ENCODE data around the gene CALHM3. TPM values are rescaled to one million over a fixed set of nuclear protein-coding genes. Genes with fewer than 3 reads are reported as not detected.
"Not testable (repeated sequence)": the region's sequence is repeated elsewhere in the genome, so short reads cannot be mapped to it uniquely, and the experiment has no call there.

Gene CALHM3, protein sequence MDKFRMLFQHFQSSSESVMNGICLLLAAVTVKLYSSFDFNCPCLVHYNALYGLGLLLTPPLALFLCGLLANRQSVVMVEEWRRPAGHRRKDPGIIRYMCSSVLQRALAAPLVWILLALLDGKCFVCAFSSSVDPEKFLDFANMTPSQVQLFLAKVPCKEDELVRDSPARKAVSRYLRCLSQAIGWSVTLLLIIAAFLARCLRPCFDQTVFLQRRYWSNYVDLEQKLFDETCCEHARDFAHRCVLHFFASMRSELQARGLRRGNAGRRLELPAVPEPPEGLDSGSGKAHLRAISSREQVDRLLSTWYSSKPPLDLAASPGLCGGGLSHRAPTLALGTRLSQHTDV
- not detected for polyA plus RNA-seq (2012; ENCODE audit: insufficient read depth, insufficient read length, low read depth)

DNA sequence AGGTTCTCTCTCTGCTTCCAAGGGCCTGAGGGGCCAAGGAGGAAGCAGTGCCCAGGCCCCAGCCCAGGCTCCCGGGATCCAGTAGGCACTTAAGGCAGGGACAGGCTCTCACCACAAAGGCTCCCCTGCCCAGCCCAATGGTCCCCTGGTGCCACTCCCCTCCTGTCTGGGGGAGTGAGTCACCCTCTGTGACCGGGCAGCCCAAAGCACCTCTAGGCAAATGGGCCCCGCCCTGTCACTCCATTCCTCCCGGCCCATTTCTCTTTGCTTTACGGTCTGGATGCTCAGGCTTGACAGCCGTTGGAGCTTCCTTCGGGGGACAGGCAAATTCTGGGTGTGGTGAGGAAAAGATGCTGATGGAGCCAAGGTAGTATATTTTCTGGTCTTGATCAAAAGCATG is at the start of gene CALHM3:
Gene CALHM3 (minus strand): TSS at position 106 of the 400 bp plus-strand sequence. CDS start 208 bp downstream, outside the sequence.
- no peak for DNase-seq
- Histone ChIP-seq H3K9me3 (no peaks in the 10 kb centered on the region), H3K4me3 (ENCODE audit: low read depth, low read length) (no peak within 1 kb of the TSS), H3K36me3 (no peaks in the 10 kb centered on the region), H3K27me3 (no peaks in the 10 kb centered on the region), H3K4me1 (no peaks in the 10 kb centered on the region)
- TF ChIP-seq, protein P1, sequence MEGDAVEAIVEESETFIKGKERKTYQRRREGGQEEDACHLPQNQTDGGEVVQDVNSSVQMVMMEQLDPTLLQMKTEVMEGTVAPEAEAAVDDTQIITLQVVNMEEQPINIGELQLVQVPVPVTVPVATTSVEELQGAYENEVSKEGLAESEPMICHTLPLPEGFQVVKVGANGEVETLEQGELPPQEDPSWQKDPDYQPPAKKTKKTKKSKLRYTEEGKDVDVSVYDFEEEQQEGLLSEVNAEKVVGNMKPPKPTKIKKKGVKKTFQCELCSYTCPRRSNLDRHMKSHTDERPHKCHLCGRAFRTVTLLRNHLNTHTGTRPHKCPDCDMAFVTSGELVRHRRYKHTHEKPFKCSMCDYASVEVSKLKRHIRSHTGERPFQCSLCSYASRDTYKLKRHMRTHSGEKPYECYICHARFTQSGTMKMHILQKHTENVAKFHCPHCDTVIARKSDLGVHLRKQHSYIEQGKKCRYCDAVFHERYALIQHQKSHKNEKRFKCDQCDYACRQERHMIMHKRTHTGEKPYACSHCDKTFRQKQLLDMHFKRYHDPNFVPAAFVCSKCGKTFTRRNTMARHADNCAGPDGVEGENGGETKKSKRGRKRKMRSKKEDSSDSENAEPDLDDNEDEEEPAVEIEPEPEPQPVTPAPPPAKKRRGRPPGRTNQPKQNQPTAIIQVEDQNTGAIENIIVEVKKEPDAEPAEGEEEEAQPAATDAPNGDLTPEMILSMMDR (IDR thresholded peaks at IDR 0.05; ENCODE audit: low read depth, low read length), result no peak

DNA sequence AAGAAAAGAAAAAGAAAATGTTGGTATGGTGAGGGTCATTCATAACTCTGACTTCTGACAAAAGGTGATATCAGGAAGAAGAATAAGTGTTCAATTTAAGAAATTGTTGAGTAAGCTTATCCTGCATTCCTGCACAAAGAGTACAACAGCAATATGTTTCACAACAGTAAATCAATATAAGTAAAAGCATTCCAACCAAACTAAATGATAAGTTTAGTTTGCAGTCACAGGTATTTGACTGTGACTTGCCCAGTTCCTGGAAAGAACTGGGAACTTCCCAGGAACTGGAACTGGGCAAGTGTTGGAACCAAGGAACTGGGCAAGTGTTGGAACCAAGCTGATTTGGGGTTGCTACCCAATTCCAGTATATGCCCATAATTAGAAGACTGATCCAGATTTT is 49.5 kb upstream of the CALHM3 start:
- DNase-seq, result no peak
- no peaks in the 10 kb centered on the region for H3K36me3 ChIP-seq
- no peaks in the 10 kb centered on the region for H3K27me3 ChIP-seq
- TF ChIP-seq, protein P1 (IDR thresholded peaks at IDR 0.05; ENCODE audit: low read depth, low read length), result no peak
- H3K9me3 ChIP-seq, result no peaks in the 10 kb centered on the region
- no peak overlapping the region for H3K4me3 ChIP-seq (ENCODE audit: low read depth, low read length)
- H3K4me1 ChIP-seq, result no peaks in the 10 kb centered on the region

- not testable (repeated sequence) for H3K4me3 ChIP-seq (ENCODE audit: low read depth, low read length); H3K9me3 ChIP-seq; H3K36me3 ChIP-seq; H3K4me1 ChIP-seq; DNase-seq; H3K27me3 ChIP-seq
Measured at GRCh38 chr10:103527476-103527875, 48.4 kb upstream of the CALHM3 start.

DNA sequence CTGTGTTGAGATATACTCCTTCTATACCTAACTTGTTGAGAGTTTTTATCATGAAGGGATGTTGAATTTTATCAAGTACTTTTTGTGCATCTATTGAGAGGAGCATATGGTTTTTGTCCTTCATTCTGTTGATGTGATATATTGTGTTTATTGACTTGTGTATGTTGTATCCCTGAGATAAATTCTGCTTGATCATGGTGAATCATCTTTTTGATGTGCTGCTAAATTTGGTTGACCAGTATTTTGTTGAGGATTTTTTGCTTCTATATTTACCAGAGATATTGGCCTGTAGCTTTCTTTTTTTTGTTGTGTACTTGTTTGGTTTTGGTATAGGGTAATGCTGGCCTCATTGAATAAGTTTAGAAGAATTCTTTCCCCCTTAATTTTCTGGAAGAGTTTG is 46.9 kb upstream of the CALHM3 start:
- Histone ChIP-seq H3K36me3 (no peaks in the 10 kb centered on the region), H3K27me3 (no peaks in the 10 kb centered on the region), H3K4me1 (no peaks in the 10 kb centered on the region), H3K9me3 (no peaks in the 10 kb centered on the region), H3K4me3 (ENCODE audit: low read depth, low read length) (no peak overlapping the region)
- DNase-seq, result no peak
- TF ChIP-seq, protein P1 (IDR thresholded peaks at IDR 0.05; ENCODE audit: low read depth, low read length), result no peak

GRCh38 chr10:103523683-103524082 is 44.6 kb upstream of the CALHM3 start:
- Histone ChIP-seq H3K36me3 (no peaks in the 10 kb centered on the region), H3K9me3 (no peaks in the 10 kb centered on the region), H3K27me3 (no peaks in the 10 kb centered on the region), H3K4me3 (ENCODE audit: low read depth, low read length) (no peak overlapping the region), H3K4me1 (no peaks in the 10 kb centered on the region)
- TF ChIP-seq, protein P1 (IDR thresholded peaks at IDR 0.05; ENCODE audit: low read depth, low read length), result no peak
- no peak for DNase-seq

- not testable (repeated sequence) for H3K9me3 ChIP-seq; H3K36me3 ChIP-seq; H3K4me3 ChIP-seq (ENCODE audit: low read depth, low read length); H3K4me1 ChIP-seq; DNase-seq; H3K27me3 ChIP-seq
Measured at GRCh38 chr10:103522006-103522405, 43.0 kb upstream of the CALHM3 start.

DNA sequence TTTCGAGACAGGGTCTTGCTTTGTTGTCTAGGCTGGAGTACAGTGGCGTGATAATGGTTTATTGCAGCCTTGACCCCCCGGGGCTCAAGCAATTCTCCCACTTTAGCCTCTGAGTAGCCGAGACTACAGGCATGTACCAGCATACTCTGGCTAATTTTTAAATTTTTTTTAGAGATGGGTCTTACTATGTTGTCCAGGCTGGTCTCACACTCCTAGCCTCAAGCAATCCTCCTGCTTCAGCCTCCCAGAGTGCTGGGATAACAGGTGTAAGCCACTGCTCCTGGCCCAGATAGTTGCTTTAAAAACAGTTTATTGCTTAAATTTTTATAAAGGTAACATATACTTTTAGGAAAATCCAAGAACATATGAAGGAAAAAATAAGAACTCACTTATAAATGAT is 40.8 kb upstream of the CALHM3 start:
- Histone ChIP-seq H3K4me3 (ENCODE audit: low read depth, low read length) (no peak overlapping the region), H3K27me3 (no peaks in the 10 kb centered on the region), H3K36me3 (no peaks in the 10 kb centered on the region), H3K4me1 (no peaks in the 10 kb centered on the region; the same call in 1 of the 2 replicates), H3K9me3 (no peaks in the 10 kb centered on the region)
- TF ChIP-seq, protein P1 (IDR thresholded peaks at IDR 0.05; ENCODE audit: low read depth, low read length), result no peak
- no peak for DNase-seq

Data from BE2C (cell line).